CD14-positive monocyte (primary cell): ENCODE measurements around the gene ATG4B. TPM values are rescaled to one million over a fixed set of nuclear protein-coding genes. Genes with fewer than 3 reads are reported as not detected.

ENCODE experiments used
- DNase-seq, 3 donors: peaks; one replicate each; pipeline ENCODE4 v3.0.0-alpha.2; 2011 to 2022
- H2AFZ ChIP-seq: 2 replicates; pipeline ENCODE4 v1.6.0; 2012; ENCODE audit warnings: mild to moderate bottlenecking, low read depth, low read length, inconsistent platforms; ENCODE audit not compliant: insufficient read depth, poor library complexity, severe bottlenecking
- H3K27ac ChIP-seq, 2 donors: 1 replicate in 1 of 2; 2 replicates in 1 of 2; pipeline ENCODE4 v1.5.1; 2012 to 2013; ENCODE audit warnings: low read length in 2 of 2, control low read depth in 1 of 2, inconsistent platforms in 1 of 2, low read depth in 1 of 2, mild to moderate bottlenecking in 1 of 2
- H3K27me3 ChIP-seq, 2 donors: one replicate each; pipeline versions ENCODE4 v1.6.0 to v1.6.1; 2011 to 2013; ENCODE audit warnings: low read length in 2 of 2; ENCODE audit not compliant: control insufficient read depth in 2 of 2, insufficient read depth in 2 of 2
- H3K36me3 ChIP-seq, 2 donors: replicated peaks in 1 of 2; 1 replicate in 1 of 2; 2 replicates in 1 of 2; pipeline versions ENCODE4 v1.5.1 to v1.6.1; 2012 to 2013; ENCODE audit warnings: low read length in 2 of 2, control low read depth in 1 of 2, inconsistent platforms in 1 of 2, mild to moderate bottlenecking in 1 of 2; ENCODE audit not compliant: insufficient read depth in 2 of 2, control insufficient read depth in 1 of 2
- H3K4me1 ChIP-seq, 2 donors: 1 replicate in 1 of 2; 2 replicates in 1 of 2; pipeline versions ENCODE4 v1.5.1 to v1.6.1; 2012 to 2013; ENCODE audit warnings: low read length in 2 of 2, control low read depth in 1 of 2, inconsistent platforms in 1 of 2, mild to moderate bottlenecking in 1 of 2, moderate library complexity in 1 of 2; ENCODE audit not compliant: insufficient read depth in 2 of 2, control insufficient read depth in 1 of 2
- H3K4me2 ChIP-seq: replicated peaks from 2 replicates; pipeline ENCODE3; 2012; ENCODE audit warnings: low read length, moderate library complexity, mild to moderate bottlenecking; ENCODE audit not compliant: poor library complexity, severe bottlenecking; ENCODE audit errors: extremely low read depth
- H3K4me3 ChIP-seq, 3 experiments: fragments of 200-600 bp in 1 of 3; sonication (generic) in 1 of 3; replicated peaks in 1 of 3; 1 replicate in 2 of 3; 2 replicates in 1 of 3; pipeline ENCODE4 v1.5.1; 2011 to 2013; ENCODE audit warnings: low read length in 3 of 3, mild to moderate bottlenecking in 3 of 3, control low read depth in 2 of 3, low read depth in 2 of 3, inconsistent platforms in 1 of 3, moderate library complexity in 1 of 3
- H3K79me2 ChIP-seq: 2 replicates; pipeline ENCODE4 v1.6.0; 2012; ENCODE audit warnings: mild to moderate bottlenecking, control low read depth, inconsistent platforms, low read length, moderate library complexity; ENCODE audit not compliant: insufficient read depth
- H3K9ac ChIP-seq: 2 replicates; pipeline ENCODE4 v1.6.0; 2017; ENCODE audit warnings: low read length, mild to moderate bottlenecking; ENCODE audit not compliant: insufficient read depth, poor library complexity, severe bottlenecking
- H3K9me3 ChIP-seq, 2 donors: replicated peaks in 1 of 2; 1 replicate in 1 of 2; 2 replicates in 1 of 2; pipeline versions ENCODE4 v1.5.1 to v1.6.1; 2012 to 2013; ENCODE audit warnings: low read length in 2 of 2, control low read depth in 1 of 2; ENCODE audit not compliant: control insufficient read depth in 1 of 2, insufficient read depth in 1 of 2
- H4K20me1 ChIP-seq: 2 replicates; pipeline ENCODE4 v1.6.0; 2012; ENCODE audit warnings: mild to moderate bottlenecking, low read length, control low read depth, moderate library complexity; ENCODE audit not compliant: insufficient read depth
- H3K27ac Mint-ChIP-seq, 7 donors: one replicate each; pipeline ENCODE4 v1.8.0; 2020; ENCODE audit warnings: mild to moderate bottlenecking in 7 of 7, mixed read lengths in 7 of 7, moderate library complexity in 6 of 7, inconsistent platforms in 2 of 7
- H3K27me3 Mint-ChIP-seq, 3 donors: one replicate each; pipeline ENCODE4 v1.8.0; 2021 to 2022; ENCODE audit warnings: low read depth in 3 of 3, mild to moderate bottlenecking in 3 of 3, mixed read lengths in 3 of 3, moderate library complexity in 3 of 3, inconsistent platforms in 1 of 3
- H3K36me3 Mint-ChIP-seq, 2 donors: one replicate each; pipeline ENCODE4 v1.8.0; 2020; ENCODE audit warnings: mixed read lengths in 2 of 2, inconsistent platforms in 1 of 2, mild to moderate bottlenecking in 1 of 2
- H3K4me1 Mint-ChIP-seq: one replicate; pipeline ENCODE4 v1.8.0; 2020; ENCODE audit warnings: mild to moderate bottlenecking, mixed read lengths
- H3K4me3 Mint-ChIP-seq, 2 donors: one replicate each; pipeline ENCODE4 v1.8.0; 2020; ENCODE audit warnings: mild to moderate bottlenecking in 2 of 2, mixed read lengths in 2 of 2, moderate library complexity in 1 of 2
- H3K9me3 Mint-ChIP-seq, 7 donors: one replicate each; pipeline ENCODE4 v1.8.0; 2020 to 2022; ENCODE audit warnings: mixed read lengths in 7 of 7, mild to moderate bottlenecking in 6 of 7, moderate library complexity in 6 of 7, inconsistent platforms in 2 of 7
- CTCF ChIP-seq: fragments of 200-600 bp; IDR thresholded peaks from one replicate; pipeline ENCODE4 v1.8.0; 2022; ENCODE audit warnings: antibody characterized with exemption, mild to moderate bottlenecking
- WGBS: methylation state at CpG from one replicate; pipeline ENCODE4 v1.1.5; 2013; ENCODE audit warnings: missing lambda C conversion rate; ENCODE audit not compliant: insufficient coverage; 5-methylcytosine and 5-hydroxymethylcytosine counted together
- intact Hi-C, 2 donors: fragments of 100-400 bp; cut with micrococcal nuclease; formaldehyde crosslinking; loops; one replicate each; pipeline versions ENCODE4 v1.15.0 to v1.15.1; 2023
- polyA plus RNA-seq, 3 donors: library from polyadenylated mRNA; depleted of rRNA in 1 of 3; unstranded in 2 of 3; stranded (reverse) in 1 of 3; fragments of 300-500 nt in 2 of 3; fragments of >200 nt in 1 of 3; fragmentation: Illumina TruSeq in 2 of 3; gene quantifications; 1 replicate in 2 of 3; 2 replicates in 1 of 3; pipeline ENCODE4 v1.2.3, GENCODE V29; 2012 to 2021

The ATG4B gene
- polyA plus RNA-seq, 3 donors, result 54.5 to 202 (median 58.9) TPM

GRCh38 chr2:241720560-241720959 lies 83.1 kb downstream of the ATG4B start:
- Histone ChIP-seq H3K4me3 (no peak overlapping the region), H4K20me1 (no peaks in the 10 kb centered on the region), H3K4me1 (no peaks in the 10 kb centered on the region), H2AFZ (no peak overlapping the region), H3K27ac (no peak overlapping the region), H3K27me3 (no peaks in the 10 kb centered on the region), H3K9ac (no peak overlapping the region), H3K4me2 (no peak overlapping the region), H3K79me2 (no peaks in the 10 kb centered on the region), H3K9me3 (peaks cover 31 to 50% of the 10 kb centered on the region in 2 donors), H3K36me3 (peaks cover 47 to 71% of the 10 kb centered on the region in 2 donors)
- no peak overlapping the region for H3K27ac Mint-ChIP-seq
- no peak for DNase-seq
- TF ChIP-seq CTCF, result no peak
- WGBS, result 95% methylated on average over 15 of the region's 15 CpGs
- H3K9me3 Mint-ChIP-seq, result peaks cover 32 to 45% (median 41%) of the 10 kb centered on the region in 7 donors
- H3K27me3 Mint-ChIP-seq, result no peaks in the 10 kb centered on the region
- intact Hi-C loops, result no loop called here
- peaks cover 4% of the 10 kb centered on the region for H3K4me1 Mint-ChIP-seq
- H3K4me3 Mint-ChIP-seq, result no peak overlapping the region
- peaks cover 65 to 92% of the 10 kb centered on the region in 2 donors for H3K36me3 Mint-ChIP-seq

GRCh38 chr2:241721852-241722251 lies 84.4 kb downstream of the ATG4B start:
- Histone ChIP-seq H4K20me1 (no peaks in the 10 kb centered on the region), H3K4me1 (no peaks in the 10 kb centered on the region), H3K27me3 (no peaks in the 10 kb centered on the region), H3K4me3 (no peak overlapping the region), H3K9me3 (peaks cover 31 to 53% of the 10 kb centered on the region in 2 donors), H3K4me2 (no peak overlapping the region), H3K79me2 (no peaks in the 10 kb centered on the region), H3K27ac (no peak overlapping the region), H2AFZ (no peak overlapping the region), H3K36me3 (peaks cover 44 to 58% of the 10 kb centered on the region in 2 donors), H3K9ac (no peak overlapping the region)
- H3K4me1 Mint-ChIP-seq, result peaks cover 4% of the 10 kb centered on the region
- H3K27me3 Mint-ChIP-seq, result no peaks in the 10 kb centered on the region
- H3K4me3 Mint-ChIP-seq, result no peak overlapping the region
- DNase-seq, result no peak
- intact Hi-C loops, result no loop called here
- WGBS, result 94% methylated on average over 12 of the region's 12 CpGs
- H3K27ac Mint-ChIP-seq, result peak overlapping the region in 2 of 7 donors; percentile 18 to 20
- no peak for TF ChIP-seq CTCF
- peaks cover 32 to 45% (median 41%) of the 10 kb centered on the region in 7 donors for H3K9me3 Mint-ChIP-seq
- peaks cover 57 to 82% of the 10 kb centered on the region in 2 donors for H3K36me3 Mint-ChIP-seq
